K562 (cell line): ENCODE data around the gene TYROBP. TPM values are rescaled to one million over a fixed set of nuclear protein-coding genes. Genes with fewer than 3 reads are reported as not detected.
A peak's percentile ranks its signal among the peaks of the same experiment; 100 is the strongest.

Source experiments
- ATAC-seq: fragments of 200-7000 bp; cut with Tn5 transposase; 3 replicates; pipeline ENCODE4 v1.9.1; 2020; ENCODE audit warnings: moderate library complexity
- BruUV-seq: library from RNA; stranded (reverse); fragments of 400-500 nt; replicated peaks from 2 replicates; lab custom pipeline; 2021; lab: Mats Ljungman, UMichigan
- CTCF ChIA-PET: fragments of 300-600 bp; formaldehyde crosslinking; extraction: SDS; loops from one replicate; lab custom pipeline; 2021; ENCODE audit warnings: low intra/inter-chr PET ratio; lab: Yijun Ruan, JAX
- POLR2A ChIA-PET: fragments of 300-600, 350-650 bp; sonication (Branson Sonifier 250); formaldehyde crosslinking; extraction: SDS; loops from one replicate; lab custom pipeline; 2021; ENCODE audit warnings: antibody characterized with exemption, inconsistent platforms; lab: Yijun Ruan, JAX
- DNase-seq, 4 experiments: peaks; one replicate each; pipeline versions ENCODE4 v3.0.0 to v3.0.0-alpha.2; 2011 to 2018; ENCODE audit warnings: low spot score in 3 of 4, mixed read lengths in 3 of 4; ENCODE audit errors: extremely low read depth in 1 of 4
- FAIRE-seq: peaks from 2 replicates; lab custom pipeline; 2011; peaks lifted over from hg19 to GRCh38; lab: Jason Lieb, UNC
- H2AFZ ChIP-seq: 2 replicates; pipeline ENCODE4 v1.6.0; 2011; ENCODE audit warnings: low read depth, low read length, control low read depth, inconsistent platforms
- H3K27ac ChIP-seq: fragments of 200-600 bp; 3 replicates; pipeline ENCODE4 v1.8.0; 2011; ENCODE audit warnings: low read depth, mild to moderate bottlenecking, control low read depth, inconsistent platforms, low read length, moderate library complexity, mixed read lengths; ENCODE audit errors: extremely low read depth
- H3K27me3 ChIP-seq, 2 experiments: fragments of 300-600 bp in 1 of 2; 2 replicates in 1 of 2; 3 replicates in 1 of 2; pipeline versions ENCODE4 v1.6.0 to v1.8.0; 2011; ENCODE audit warnings: inconsistent platforms in 2 of 2, low read length in 2 of 2, mild to moderate bottlenecking in 1 of 2, mixed read lengths in 1 of 2, moderate library complexity in 1 of 2; ENCODE audit not compliant: control insufficient read depth in 2 of 2, insufficient read depth in 2 of 2
- H3K36me3 ChIP-seq: fragments of 300-600 bp; 3 replicates; pipeline ENCODE4 v1.8.0; 2011; ENCODE audit warnings: mild to moderate bottlenecking, low read length, inconsistent platforms; ENCODE audit not compliant: control insufficient read depth, insufficient read depth
- H3K4me1 ChIP-seq, 2 experiments: fragments of 200-600 bp in 1 of 2; replicated peaks in 1 of 2; 2 replicates in 1 of 2; 3 replicates in 1 of 2; pipeline versions ENCODE4 v1.5.1 to v1.8.0; 2011; ENCODE audit warnings: inconsistent platforms in 2 of 2, low read length in 2 of 2, mild to moderate bottlenecking in 1 of 2, mixed read lengths in 1 of 2, moderate library complexity in 1 of 2; ENCODE audit not compliant: control insufficient read depth in 2 of 2, insufficient read depth in 2 of 2
- H3K4me2 ChIP-seq: 2 replicates; pipeline ENCODE4 v1.6.1; 2011; ENCODE audit warnings: low read length, control low read depth, inconsistent platforms, mixed read lengths; ENCODE audit not compliant: insufficient read depth
- H3K4me3 ChIP-seq: fragments of 200-600 bp; sonication (generic), shearing (Covaris generic); 2 replicates; pipeline ENCODE4 v1.5.1; 2016; ENCODE audit warnings: control low read depth, inconsistent platforms
- H3K79me2 ChIP-seq: fragments of 200-600 bp; 3 replicates; pipeline ENCODE4 v1.8.0; 2011; ENCODE audit warnings: low read length, inconsistent platforms; ENCODE audit not compliant: control insufficient read depth, insufficient read depth
- H3K9ac ChIP-seq, 2 experiments: 2 replicates each; pipeline versions ENCODE4 v1.6.0 to v1.6.1; 2011; ENCODE audit warnings: low read depth in 2 of 2, low read length in 2 of 2, control low read depth in 1 of 2, inconsistent platforms in 1 of 2, mild to moderate bottlenecking in 1 of 2, mixed read lengths in 1 of 2; ENCODE audit not compliant: insufficient read depth in 1 of 2
- H3K9me1 ChIP-seq: one replicate; pipeline ENCODE4 v1.6.0; 2011; ENCODE audit warnings: inconsistent platforms, mild to moderate bottlenecking, low read length, moderate library complexity; ENCODE audit not compliant: control insufficient read depth, insufficient read depth
- H3K9me3 ChIP-seq: replicated peaks from 2 replicates; pipeline ENCODE4 v1.5.1; 2011; ENCODE audit warnings: low read depth, low read length, inconsistent platforms; ENCODE audit not compliant: control insufficient read depth, insufficient read depth
- H4K20me1 ChIP-seq: replicated peaks from 2 replicates; pipeline ENCODE4 v1.6.1; 2011; ENCODE audit warnings: low read length, inconsistent platforms, mixed read lengths; ENCODE audit not compliant: control insufficient read depth, insufficient read depth
- CLOCK ChIP-seq: fragments of 250-450 bp; sonication (Bioruptor Pico); IDR thresholded peaks from 2 replicates; pipeline ENCODE4 v1.4.0; 2020; ENCODE audit warnings: mild to moderate bottlenecking, moderate library complexity, borderline replicate concordance
- HDGF ChIP-seq: fragments of 450-650 bp; IDR thresholded peaks from 2 replicates; pipeline ENCODE4 v1.6.1; 2016
- PTBP1 ChIP-seq: fragments of 200-400 bp; formaldehyde crosslinking; IDR thresholded peaks from 2 replicates; pipeline ENCODE4 v1.6.1; 2017; ENCODE audit warnings: low read depth, low read length
- PURB ChIP-seq: sonication (generic); formaldehyde crosslinking; IDR thresholded peaks from 2 replicates; pipeline ENCODE4 v1.9.0; 2021; ENCODE audit warnings: low read depth, mild to moderate bottlenecking, missing genetic modification reagents
- SMARCA4 ChIP-seq: fragments of 450-650 bp; IDR thresholded peaks from 2 replicates; pipeline ENCODE4 v1.6.1; 2016
- TEAD1 ChIP-seq, 2 experiments: fragments of 450-650 bp in 1 of 2; sonication (generic) in 1 of 2; formaldehyde crosslinking; IDR thresholded peaks; 2 replicates each; pipeline versions ENCODE4 v1.4.0 to v1.8.0; 2020 to 2022; ENCODE audit warnings: mild to moderate bottlenecking in 2 of 2, missing genetic modification reagents in 1 of 2
- THAP7 ChIP-seq: fragments of 250-450 bp; sonication (Bioruptor Pico); IDR thresholded peaks from 2 replicates; pipeline ENCODE4 v1.5.0; 2021
- ZNF449 ChIP-seq: fragments of 250-450 bp; sonication (Bioruptor Pico); IDR thresholded peaks from 2 replicates; pipeline ENCODE4 v1.8.0; 2022; ENCODE audit warnings: moderate library complexity, mild to moderate bottlenecking, inconsistent platforms
- WGBS: fragments of 100-300 bp; shearing (Covaris generic); methylation state at CpG from one replicate; pipeline ENCODE4 v1.1.6; 2016; ENCODE audit warnings: low coverage, mixed read lengths; ENCODE audit not compliant: insufficient coverage; ENCODE audit errors: missing lambda C conversion rate; 5-methylcytosine and 5-hydroxymethylcytosine counted together
- in situ Hi-C: fragments of 300-500 bp; cut with MboI; formaldehyde crosslinking; loops from 4 replicates; pipeline ENCODE4 v1.15.0; 2018; ENCODE audit warnings: inconsistent platforms, mixed read lengths
- intact Hi-C: fragments of 100-400 bp; cut with micrococcal nuclease; formaldehyde crosslinking; loops from 2 replicates; pipeline ENCODE4 v1.14.2; 2022
- polyA plus RNA-seq, 8 experiments: library from polyadenylated mRNA; depleted of rRNA in 4 of 8; stranded (reverse) in 5 of 8; unstranded in 3 of 8; fragments of >200 nt; fragmentation: Nextera tagmentation in 2 of 8; fragmentation: Illumina TruSeq in 1 of 8; extraction: Ambion mirVana in 2 of 8; extraction: Trizol in 1 of 8; gene quantifications; 2 replicates each; pipeline versions ENCODE4 v1.2.1 to v1.2.3, GENCODE V29; 2011 to 2014; ENCODE audit warnings: inconsistent platforms in 1 of 8, missing spikeins in 1 of 8
- total RNA-seq, 7 experiments: library from RNA; depleted of rRNA in 6 of 7; stranded (reverse); fragments of >200 nt in 6 of 7; fragmentation: Illumina TruSeq in 2 of 7; extraction: Trizol in 2 of 7; gene quantifications; 2 replicates each; pipeline versions ENCODE4 v1.2.1 to v1.2.3, GENCODE V29; 2011 to 2021; ENCODE audit warnings: low replicate concordance in 1 of 7

TYROBP gene
- total and polyA plus RNA-seq, 9 of the 15 experiments (the other 6 are each of a cell fraction or from before 2014, with no cell fraction given): 0.72 to 8.2 (median 2.4) TPM

- DNase-seq: no peak
- peaks cover 19% of the 10 kb centered on the region; the same call in 2 of the 3 replicates for H3K79me2 ChIP-seq
- H3K9ac ChIP-seq: peak overlapping the region in 1 of 2 experiments; percentile 95; a peak in 2 of 4 replicates
- 0 out of 2 replicates have a peak overlapping the region, but pooled peaks have one; percentile 95 for H3K4me2 ChIP-seq
- no peaks in the 10 kb centered on the region for H3K27me3 ChIP-seq
- H3K9me1 ChIP-seq: no peaks in the 10 kb centered on the region
- in situ Hi-C loops: no loop called here
- BruUV-seq: no TSS peak
- no peaks in the 10 kb centered on the region for H3K9me3 ChIP-seq
- no peaks in the 10 kb centered on the region for H4K20me1 ChIP-seq
- 44% methylated on average over 1 of the region's 2 CpGs for WGBS
- intact Hi-C loops: no loop called here
- peak overlapping the region; percentile 84 for H2AFZ ChIP-seq
- CTCF ChIA-PET: no interaction called here
- FAIRE-seq: no peak
- ATAC-seq: no peak
- no peak overlapping the region for H3K27ac ChIP-seq
- POLR2A ChIA-PET: interaction anchor here (0.6 to 1.2 kb wide), 3 partner anchors 9 to 32 kb away, joined by 3 to 4 read pairs (median 3); no protein-coding TSS in a partner anchor
- peaks cover 13 to 37% of the 10 kb centered on the region in 2 experiments; a peak in 4 of 5 replicates for H3K4me1 ChIP-seq
- H3K36me3 ChIP-seq: peaks cover 21% of the 10 kb centered on the region; the same call in 1 of the 3 replicates
- no peak overlapping the region for H3K4me3 ChIP-seq
- TF ChIP-seq PTBP1 (no peak), PURB (CRISPR knock-in tag) (no peak)
These were observed 6.9 kb downstream of the TYROBP start for GRCh38 chr19:35901055-35901644.

- peaks cover 13 to 40% of the 10 kb centered on the region in 2 experiments; a peak in 4 of 5 replicates for H3K4me1 ChIP-seq
- CTCF ChIA-PET: no interaction called here
- peak overlapping the region; percentile 84 for H2AFZ ChIP-seq
- no peaks in the 10 kb centered on the region for H3K9me3 ChIP-seq
- intact Hi-C loops (no loop called here), in situ Hi-C loops (no loop called here)
- peak overlapping the region; percentile 97 for H3K4me3 ChIP-seq
- peak overlapping the region; percentile 78 to 95 for H3K9ac ChIP-seq
- peak overlapping the region; percentile 84 for H3K27ac ChIP-seq
- H3K79me2 ChIP-seq: peaks cover 19% of the 10 kb centered on the region; the same call in 2 of the 3 replicates
- H3K4me2 ChIP-seq: peak overlapping the region; percentile 95
- no peaks in the 10 kb centered on the region for H3K27me3 ChIP-seq
- POLR2A ChIA-PET: no interaction called here
- peaks cover 28% of the 10 kb centered on the region; the same call in 1 of the 3 replicates for H3K36me3 ChIP-seq
- 3% methylated on average over 4 of the region's 43 CpGs for WGBS
- H3K9me1 ChIP-seq: no peaks in the 10 kb centered on the region
- DNase-seq: peak; percentile 85 to 92 (median 88)
- FAIRE-seq: peak; percentile 92
- ATAC-seq: peak; percentile 88
- no peaks in the 10 kb centered on the region for H4K20me1 ChIP-seq
- BruUV-seq: no TSS peak
- TF ChIP-seq CLOCK (no peak), HDGF (no peak), THAP7 (no peak), TEAD1 (CRISPR knock-in tag; IDR thresholded peaks at IDR 0.05) (0 out of 4 replicates have a peak, but pooled peaks have one; percentile 12 to 54), ZNF449 (CRISPR knock-in tag) (no peak), SMARCA4 (peak; percentile 44; the same call in 1 of the 2 replicates)
These were observed 8.4 kb downstream of the TYROBP start for GRCh38 chr19:35899547-35900214.
